HG03558 (cell line): Measurements from ENCODE around the gene MARK2.

Experiments used
- ATAC-seq: cut with Tn5 transposase; IDR thresholded peaks from one replicate; pipeline ENCODE4 v1.9.1; 2021; ENCODE audit warnings: moderate number of reproducible peaks; ENCODE audit not compliant: unreplicated experiment; ENCODE audit errors: extremely low read depth

MARK2 gene

GRCh38 chr11:63952570-63952969, 113.7 kb downstream of the MARK2 start:
- ATAC-seq: no peak

- ATAC-seq: no peak
Observed at GRCh38 chr11:63958008-63958407, 119.1 kb downstream of the MARK2 start.
